Gastroesophageal sphincter (tissue), 4 donors: Measurements from ENCODE around the gene PAX5. TPM values are rescaled to one million over a fixed set of nuclear protein-coding genes. Genes with fewer than 3 reads are reported as not detected.

ENCODE experiments used
- ATAC-seq: fragments of 150-250 bp; one replicate; pipeline ENCODE4 v1.9.1; 2016; ENCODE audit warnings: mild to moderate bottlenecking, moderate library complexity
- H3K27ac ChIP-seq, 4 donors: fragments of 200-600 bp; sonication (generic) in 3 of 4; 1 replicate in 3 of 4; 2 replicates in 1 of 4; pipeline ENCODE4 v1.5.1; 2016 to 2019
- H3K27me3 ChIP-seq: fragments of 200-600 bp; sonication (generic); one replicate; pipeline ENCODE4 v1.5.1; 2019
- H3K36me3 ChIP-seq, 2 donors: fragments of 200-600 bp; sonication (generic); one replicate each; pipeline ENCODE4 v1.5.1; 2019; ENCODE audit warnings: control low read depth in 1 of 2
- H3K4me1 ChIP-seq, 3 donors: fragments of 200-600 bp; sonication (generic); 1 replicate in 2 of 3; 2 replicates in 1 of 3; pipeline ENCODE4 v1.5.1; 2016 to 2019; ENCODE audit warnings: control low read depth in 2 of 3
- H3K4me3 ChIP-seq, 2 donors: fragments of 200-600 bp; sonication (generic); one replicate each; pipeline ENCODE4 v1.5.1; 2019; ENCODE audit warnings: mild to moderate bottlenecking in 1 of 2, moderate library complexity in 1 of 2
- H3K9me3 ChIP-seq, 3 donors: fragments of 200-600 bp; sonication (generic); one replicate each; pipeline ENCODE4 v1.5.1; 2017 to 2019; ENCODE audit warnings: control low read depth in 2 of 3
- CTCF ChIP-seq, 4 experiments: fragments of 200-600 bp in 2 of 4; fragments of 450-650 bp in 2 of 4; sonication (generic) in 1 of 4; IDR thresholded peaks; one replicate each; pipeline ENCODE4 v1.5.1; 2017 to 2019; ENCODE audit warnings: antibody characterized with exemption in 4 of 4, mild to moderate bottlenecking in 2 of 4, moderate library complexity in 2 of 4
- EP300 ChIP-seq: sonication (generic); formaldehyde crosslinking; IDR thresholded peaks from one replicate; pipeline ENCODE4 v1.6.1; 2017; ENCODE audit warnings: antibody characterized with exemption, mild to moderate bottlenecking
- POLR2A ChIP-seq, 2 donors: fragments of 450-650 bp; IDR thresholded peaks; one replicate each; pipeline ENCODE4 v1.6.1; 2017; ENCODE audit warnings: antibody characterized with exemption in 2 of 2, mild to moderate bottlenecking in 2 of 2, moderate library complexity in 1 of 2
- POLR2AphosphoS5 ChIP-seq: sonication (generic); formaldehyde crosslinking; IDR thresholded peaks from one replicate; pipeline ENCODE4 v1.6.1; 2017; ENCODE audit warnings: antibody characterized with exemption
- WGBS, 2 donors: methylation state at CpG; one replicate each; pipeline ENCODE4 v1.1.5; 2018; ENCODE audit warnings: low coverage in 1 of 2; 5-methylcytosine and 5-hydroxymethylcytosine counted together
- total RNA-seq, 4 donors: library from RNA; depleted of rRNA; stranded (reverse); fragments of >200 nt; gene quantifications; one replicate each; pipeline ENCODE4 v1.1.0, GENCODE V29; 2016

Gene PAX5
- total RNA-seq, 4 donors from 2014 or later, result under 0.01 TPM; not detected in 3

- no peak for ATAC-seq
- no peaks in the 10 kb centered on the region for H3K36me3 ChIP-seq
- H3K4me1 ChIP-seq, result no peaks in the 10 kb centered on the region
- H3K27ac ChIP-seq, result no peak overlapping the region
- 35 to 57% methylated on average over 2 to 3 of the region's 4 CpGs for WGBS, 2 donors
- peaks cover 12% of the 10 kb centered on the region for H3K27me3 ChIP-seq
- no peaks in the 10 kb centered on the region for H3K9me3 ChIP-seq
- no peak for TF ChIP-seq POLR2AphosphoS5
- TF ChIP-seq CTCF (IDR thresholded peaks at IDR 0.05), result no peak
- no peak for TF ChIP-seq EP300
- TF ChIP-seq POLR2A (IDR thresholded peaks at IDR 0.05), result no peak
- no peak overlapping the region for H3K4me3 ChIP-seq
Measured at GRCh38 chr9:36808251-36808650, 225.8 kb downstream of the PAX5 start.

GRCh38 chr9:36803961-36804360, 230.1 kb downstream of the PAX5 start:
- 20 to 34% methylated on average over 9 to 11 of the region's 11 CpGs for WGBS, 2 donors
- Histone ChIP-seq H3K4me1 (no peaks in the 10 kb centered on the region), H3K9me3 (no peaks in the 10 kb centered on the region), H3K27me3 (peaks cover 43% of the 10 kb centered on the region), H3K36me3 (no peaks in the 10 kb centered on the region), H3K4me3 (no peak overlapping the region), H3K27ac (no peak overlapping the region)
- ATAC-seq, result no peak
- no peak for TF ChIP-seq POLR2AphosphoS5
- TF ChIP-seq POLR2A (IDR thresholded peaks at IDR 0.05), result no peak
- TF ChIP-seq CTCF (IDR thresholded peaks at IDR 0.05), result no peak
- TF ChIP-seq EP300, result no peak

GRCh38 chr9:36802201-36802920, 231.7 kb downstream of the PAX5 start:
- TF ChIP-seq POLR2A (IDR thresholded peaks at IDR 0.05), result no peak
- TF ChIP-seq EP300, result no peak
- TF ChIP-seq CTCF (IDR thresholded peaks at IDR 0.05), result no peak
- TF ChIP-seq POLR2AphosphoS5, result no peak
- Histone ChIP-seq H3K9me3 (no peaks in the 10 kb centered on the region), H3K27me3 (peaks cover 48% of the 10 kb centered on the region), H3K27ac (no peak overlapping the region), H3K4me3 (no peak overlapping the region), H3K4me1 (no peaks in the 10 kb centered on the region), H3K36me3 (no peaks in the 10 kb centered on the region)
- 35 to 40% methylated on average over 8 to 14 of the region's 15 CpGs for WGBS, 2 donors
- ATAC-seq, result no peak

GRCh38 chr9:36800455-36800854, 233.6 kb downstream of the PAX5 start:
- Histone ChIP-seq H3K4me3 (no peak overlapping the region), H3K27ac (no peak overlapping the region), H3K36me3 (no peaks in the 10 kb centered on the region), H3K9me3 (no peaks in the 10 kb centered on the region), H3K4me1 (no peaks in the 10 kb centered on the region), H3K27me3 (peaks cover 49% of the 10 kb centered on the region)
- TF ChIP-seq POLR2AphosphoS5 (no peak), POLR2A (IDR thresholded peaks at IDR 0.05) (no peak), CTCF (IDR thresholded peaks at IDR 0.05) (no peak), EP300 (no peak)
- no peak for ATAC-seq
- 60% methylated on average over 1 to 2 of the region's 3 CpGs for WGBS, 2 donors

- ATAC-seq, result no peak
- 53 to 61% methylated on average over 4 to 6 of the region's 6 CpGs for WGBS, 2 donors
Measured at GRCh38 chr9:36798350-36799065, 235.6 kb downstream of the PAX5 start.

More at GRCh38 chr9:36798350-36799065, 235.6 kb downstream of the PAX5 start:
- Histone ChIP-seq H3K27ac (no peak overlapping the region), H3K4me1 (no peaks in the 10 kb centered on the region), H3K27me3 (peaks cover 45% of the 10 kb centered on the region), H3K36me3 (no peaks in the 10 kb centered on the region), H3K9me3 (peaks cover 0 to 6% (median 0%) of the 10 kb centered on the region in 3 donors), H3K4me3 (no peak overlapping the region)
- TF ChIP-seq POLR2AphosphoS5, result no peak
- TF ChIP-seq POLR2A (IDR thresholded peaks at IDR 0.05), result no peak
- no peak for TF ChIP-seq EP300
- TF ChIP-seq CTCF (IDR thresholded peaks at IDR 0.05), result no peak
